GM19467 (cell line): ENCODE data around the gene AMOT.

Experiments
- ATAC-seq: cut with Tn5 transposase; IDR thresholded peaks from one replicate; pipeline ENCODE4 v1.9.1; 2021; ENCODE audit warnings: mild to moderate bottlenecking, moderate library complexity; ENCODE audit not compliant: unreplicated experiment

AMOT gene

GRCh38 chrX:112808007-112808406, 32.6 kb downstream of the AMOT start:
- no peak for ATAC-seq

GRCh38 chrX:112803060-112803459, 37.6 kb downstream of the AMOT start:
- no peak for ATAC-seq

GRCh38 chrX:112802541-112802940, 38.1 kb downstream of the AMOT start:
- no peak for ATAC-seq

GRCh38 chrX:112800971-112801775, 39.5 kb downstream of the AMOT start:
- no peak for ATAC-seq

GRCh38 chrX:112799425-112799824, 41.2 kb downstream of the AMOT start:
- no peak for ATAC-seq

- no peak for ATAC-seq
Measured at GRCh38 chrX:112798736-112799135, 41.9 kb downstream of the AMOT start.

- no peak for ATAC-seq
Measured at GRCh38 chrX:112789931-112790330, 50.7 kb downstream of the AMOT start.

- no peak for ATAC-seq
Measured at GRCh38 chrX:112786076-112786475, 54.6 kb downstream of the AMOT start.

GRCh38 chrX:112785344-112785743, 55.3 kb downstream of the AMOT start:
- no peak for ATAC-seq

GRCh38 chrX:112784692-112785091, 55.9 kb downstream of the AMOT start:
- ATAC-seq: no peak

- ATAC-seq: no peak
Measured at GRCh38 chrX:112779139-112779538, 61.5 kb downstream of the AMOT start.

- ATAC-seq: no peak
Measured at GRCh38 chrX:112774651-112775293, 65.9 kb downstream of the AMOT start.

- ATAC-seq: no peak
Measured at GRCh38 chrX:112774142-112774541, 66.5 kb downstream of the AMOT start.

- ATAC-seq: no peak
Measured at GRCh38 chrX:112769034-112769433, 71.6 kb downstream of the AMOT start.

GRCh38 chrX:112768563-112768962, 72.1 kb downstream of the AMOT start:
- ATAC-seq: no peak

- peak; percentile 47 for ATAC-seq
Measured at GRCh38 chrX:112766774-112767173, 73.9 kb downstream of the AMOT start.

GRCh38 chrX:112761242-112762207, 79.1 kb downstream of the AMOT start:
- peak; percentile 86 for ATAC-seq

GRCh38 chrX:112760697-112761096, 79.9 kb downstream of the AMOT start:
- ATAC-seq: peak; percentile 39

GRCh38 chrX:112759966-112760365, 80.7 kb downstream of the AMOT start:
- ATAC-seq: no peak

GRCh38 chrX:112759512-112759911, 81.1 kb downstream of the AMOT start:
- ATAC-seq: no peak

- no peak for ATAC-seq
Measured at GRCh38 chrX:112757946-112758345, 82.7 kb downstream of the AMOT start.
